ENCODE measurements around the gene CD55.

DNA sequence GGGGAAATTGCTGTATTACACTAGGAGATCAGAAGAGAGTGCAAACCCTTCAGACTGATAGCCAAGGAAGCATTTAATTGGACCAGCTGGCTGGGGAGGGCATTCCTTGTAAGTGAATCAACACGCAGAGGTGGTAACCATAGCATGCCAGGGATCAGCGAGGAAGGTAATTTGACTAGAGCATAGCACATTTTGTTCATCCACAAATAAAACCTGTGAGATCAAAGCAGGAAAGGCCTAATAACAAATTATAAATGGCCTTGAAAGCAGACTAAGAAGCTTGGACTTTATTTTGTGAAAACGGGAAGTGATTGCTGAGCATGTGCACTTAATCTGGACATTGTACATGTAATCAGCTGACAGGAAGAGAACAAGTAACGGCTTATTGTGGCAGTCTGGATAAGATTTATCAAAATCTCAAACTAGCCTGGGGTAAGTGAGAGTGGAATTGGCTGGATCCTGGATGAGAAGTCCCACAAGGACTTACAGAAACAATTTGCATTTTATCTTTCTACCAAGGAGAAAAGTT lies 11.7 kb upstream of the CD55 start:
- TF ChIP-seq, protein P1, sequence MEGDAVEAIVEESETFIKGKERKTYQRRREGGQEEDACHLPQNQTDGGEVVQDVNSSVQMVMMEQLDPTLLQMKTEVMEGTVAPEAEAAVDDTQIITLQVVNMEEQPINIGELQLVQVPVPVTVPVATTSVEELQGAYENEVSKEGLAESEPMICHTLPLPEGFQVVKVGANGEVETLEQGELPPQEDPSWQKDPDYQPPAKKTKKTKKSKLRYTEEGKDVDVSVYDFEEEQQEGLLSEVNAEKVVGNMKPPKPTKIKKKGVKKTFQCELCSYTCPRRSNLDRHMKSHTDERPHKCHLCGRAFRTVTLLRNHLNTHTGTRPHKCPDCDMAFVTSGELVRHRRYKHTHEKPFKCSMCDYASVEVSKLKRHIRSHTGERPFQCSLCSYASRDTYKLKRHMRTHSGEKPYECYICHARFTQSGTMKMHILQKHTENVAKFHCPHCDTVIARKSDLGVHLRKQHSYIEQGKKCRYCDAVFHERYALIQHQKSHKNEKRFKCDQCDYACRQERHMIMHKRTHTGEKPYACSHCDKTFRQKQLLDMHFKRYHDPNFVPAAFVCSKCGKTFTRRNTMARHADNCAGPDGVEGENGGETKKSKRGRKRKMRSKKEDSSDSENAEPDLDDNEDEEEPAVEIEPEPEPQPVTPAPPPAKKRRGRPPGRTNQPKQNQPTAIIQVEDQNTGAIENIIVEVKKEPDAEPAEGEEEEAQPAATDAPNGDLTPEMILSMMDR (IDR thresholded peaks at IDR 0.05; ENCODE audit: insufficient read depth, low read length, poor library complexity, severe bottlenecking), result no peak
- TF ChIP-seq EZH2phosphoT487 (conservative IDR thresholded peaks at IDR 0.05; ENCODE audit: low read length), result no peak
